Stimulated activated CD4-positive, alpha-beta T cell treated with anti-CD3 and anti-CD28 coated beads, Interleukin-2, amount 100 ng/mL, for 4 hours (primary cell): ENCODE data around the gene LEFTY1.
"Not testable (repeated sequence)": the region's sequence is repeated elsewhere in the genome, so short reads cannot be mapped to it uniquely, and the experiment has no call there.

ENCODE experiments used
- DNase-seq: peaks from one replicate; pipeline ENCODE4 v3.0.0-alpha.2; 2020; ENCODE audit warnings: low read depth

The LEFTY1 gene

GRCh38 chr1:225888898-225889601 lies at the start of gene LEFTY1:
LEFTY1 (minus strand) TSS chr1:225889146; CDS start chr1:225889066, 80 bp downstream.
- no peak for DNase-seq

- no peak for DNase-seq
Observed at GRCh38 chr1:225937048-225937968, 48.4 kb upstream of the LEFTY1 start.

- no peak for DNase-seq
Observed at GRCh38 chr1:225936523-225936922, 47.6 kb upstream of the LEFTY1 start.

- not testable (repeated sequence) for DNase-seq
Observed at GRCh38 chr1:225936086-225936485, 47.1 kb upstream of the LEFTY1 start.

- no peak for DNase-seq
Observed at GRCh38 chr1:225934711-225935110, 45.8 kb upstream of the LEFTY1 start.

GRCh38 chr1:225933072-225933471 lies 44.1 kb upstream of the LEFTY1 start:
- DNase-seq = no peak

- no peak for DNase-seq
Observed at GRCh38 chr1:225931270-225932136, 42.6 kb upstream of the LEFTY1 start.

- DNase-seq = no peak
Observed at GRCh38 chr1:225930566-225930965, 41.6 kb upstream of the LEFTY1 start.

GRCh38 chr1:225929462-225929861 lies 40.5 kb upstream of the LEFTY1 start:
- DNase-seq = not testable (repeated sequence)

- no peak for DNase-seq
Observed at GRCh38 chr1:225928186-225929175, 39.5 kb upstream of the LEFTY1 start.

- no peak for DNase-seq
Observed at GRCh38 chr1:225926551-225927113, 37.7 kb upstream of the LEFTY1 start.

GRCh38 chr1:225923692-225924555 lies 35.0 kb upstream of the LEFTY1 start, which contains the start of gene PYCR2:
PYCR2 (minus strand) TSS chr1:225924250; CDS start chr1:225924110, 140 bp downstream.
- DNase-seq = peak; percentile 90

- DNase-seq = no peak
Observed at GRCh38 chr1:225923381-225923691, 34.4 kb upstream of the LEFTY1 start.

GRCh38 chr1:225921734-225922709 lies 33.1 kb upstream of the LEFTY1 start:
- DNase-seq = no peak

- DNase-seq = no peak
Observed at GRCh38 chr1:225919906-225920305, 31.0 kb upstream of the LEFTY1 start.

- no peak for DNase-seq
Observed at GRCh38 chr1:225918280-225918679, 29.3 kb upstream of the LEFTY1 start.

GRCh38 chr1:225917536-225917935 lies 28.6 kb upstream of the LEFTY1 start:
- DNase-seq = no peak

- DNase-seq = no peak
Observed at GRCh38 chr1:225917101-225917500, 28.2 kb upstream of the LEFTY1 start.
